Activated T-helper 1 cell treated with anti-CD3 and anti-CD28 coated beads, Interleukin-12 subunit alpha, Interleukin-12 subunit beta, Interleukin-2, Interleukin-4 antibody, amounts not matched to agents 30 ng/mL and 10 ng/mL and 1 ng/mL, durations not matched to agents 14 hours and 24 hours and 36 hours (primary cell): ENCODE measurements around the gene SLC25A24. TPM values are rescaled to one million over a fixed set of nuclear protein-coding genes. Genes with fewer than 3 reads are reported as not detected.

Experiments
- DNase-seq: peaks from one replicate; pipeline ENCODE4 v3.0.0; 2021; ENCODE audit warnings: low spot score
- H3K27ac Mint-ChIP-seq: one replicate; pipeline ENCODE4 v1.8.0; 2021; ENCODE audit warnings: mild to moderate bottlenecking, mixed read lengths
- H3K27me3 Mint-ChIP-seq: one replicate; pipeline ENCODE4 v1.8.0; 2022; ENCODE audit warnings: mild to moderate bottlenecking, moderate library complexity, mixed read lengths; ENCODE audit not compliant: insufficient read depth
- H3K36me3 Mint-ChIP-seq: one replicate; pipeline ENCODE4 v1.8.0; 2021; ENCODE audit warnings: low read depth, mixed read lengths
- H3K4me1 Mint-ChIP-seq: one replicate; pipeline ENCODE4 v1.8.0; 2021; ENCODE audit warnings: low read depth, mixed read lengths
- H3K4me3 Mint-ChIP-seq: one replicate; pipeline ENCODE4 v1.8.0; 2021; ENCODE audit warnings: mild to moderate bottlenecking, moderate library complexity, mixed read lengths
- H3K9me3 Mint-ChIP-seq: one replicate; pipeline ENCODE4 v1.8.0; 2021; ENCODE audit warnings: mixed read lengths
- intact Hi-C: fragments of 100-400 bp; cut with micrococcal nuclease; formaldehyde crosslinking; loops from one replicate; pipeline ENCODE4 v1.15.1; 2024
- total RNA-seq: library from RNA; stranded (reverse); gene quantifications from 2 replicates; pipeline ENCODE4 v1.2.3, GENCODE V29; 2022

Gene SLC25A24
- total RNA-seq, 1 donor from 2014 or later = 14.6 TPM

- peaks cover 4% of the 10 kb centered on the region for H3K27me3 Mint-ChIP-seq
- H3K27ac Mint-ChIP-seq = no peak overlapping the region
- H3K4me3 Mint-ChIP-seq = no peak overlapping the region
- intact Hi-C loops = no loop called here
- H3K36me3 Mint-ChIP-seq = no peaks in the 10 kb centered on the region
- H3K4me1 Mint-ChIP-seq = peaks cover 5% of the 10 kb centered on the region
- H3K9me3 Mint-ChIP-seq = no peaks in the 10 kb centered on the region
- no peak for DNase-seq
Observed at GRCh38 chr1:108097018-108097417, 103.1 kb downstream of the SLC25A24 start.

GRCh38 chr1:108096089-108096488 is 104.1 kb downstream of the SLC25A24 start:
- Mint-ChIP-seq H3K4me1 (peaks cover 5% of the 10 kb centered on the region), H3K9me3 (no peaks in the 10 kb centered on the region), H3K27ac (no peak overlapping the region), H3K4me3 (no peak overlapping the region), H3K27me3 (peaks cover 2% of the 10 kb centered on the region), H3K36me3 (no peaks in the 10 kb centered on the region)
- intact Hi-C loops = no loop called here
- no peak for DNase-seq

- Mint-ChIP-seq H3K27ac (no peak overlapping the region), H3K9me3 (no peaks in the 10 kb centered on the region), H3K4me1 (no peaks in the 10 kb centered on the region), H3K36me3 (no peaks in the 10 kb centered on the region), H3K27me3 (no peaks in the 10 kb centered on the region), H3K4me3 (no peak overlapping the region)
- no peak for DNase-seq
- intact Hi-C loops = no loop called here
Observed at GRCh38 chr1:108089477-108089876, 110.7 kb downstream of the SLC25A24 start.

GRCh38 chr1:108085628-108086027 is 114.5 kb downstream of the SLC25A24 start:
- H3K27me3 Mint-ChIP-seq = no peaks in the 10 kb centered on the region
- no peak overlapping the region for H3K4me3 Mint-ChIP-seq
- H3K36me3 Mint-ChIP-seq = no peaks in the 10 kb centered on the region
- H3K27ac Mint-ChIP-seq = no peak overlapping the region
- no peaks in the 10 kb centered on the region for H3K9me3 Mint-ChIP-seq
- H3K4me1 Mint-ChIP-seq = peaks cover 32% of the 10 kb centered on the region
- intact Hi-C loops = no loop called here
- DNase-seq = no peak

GRCh38 chr1:108084866-108085477 is 115.2 kb downstream of the SLC25A24 start:
- DNase-seq = no peak
- Mint-ChIP-seq H3K36me3 (peaks cover 2% of the 10 kb centered on the region), H3K9me3 (no peaks in the 10 kb centered on the region), H3K4me3 (no peak overlapping the region), H3K27me3 (no peaks in the 10 kb centered on the region), H3K27ac (no peak overlapping the region), H3K4me1 (peaks cover 39% of the 10 kb centered on the region)
- intact Hi-C loops = loop anchor here (5.0 kb wide), 1 partner anchor 1297 kb away; no protein-coding TSS in a partner anchor

Other genes with a start within 250 kb of the SLC25A24 start
- 5.3 and 6.1 TPM in 2 replicates for gene VAV3, start 235.2 kb downstream of the SLC25A24 start, total RNA-seq
- gene NBPF4, start 43.7 kb upstream of the SLC25A24 start, total RNA-seq = 0.16 TPM in 1 of 2 replicates, not detected in the other
- 0.13 and 0.47 TPM in 2 replicates for gene NBPF6, start 250.0 kb upstream of the SLC25A24 start, total RNA-seq